VCaP (cell line): ENCODE results near the gene GGT7.
"Not testable (repeated sequence)": the region's sequence is repeated elsewhere in the genome, so short reads cannot be mapped to it uniquely, and the experiment has no call there.

Experiments
- H3K27ac ChIP-seq: fragments of 450-650 bp; 2 replicates; pipeline ENCODE4 v1.5.1; 2017
- CTCF ChIP-seq: fragments of 450-650 bp; conservative IDR thresholded peaks from 2 replicates; pipeline ENCODE4 v1.5.1; 2017; ENCODE audit warnings: mild to moderate bottlenecking, moderate library complexity

The GGT7 gene

GRCh38 chr20:34888468-34888867, 15.8 kb upstream of the GGT7 start:
- H3K27ac ChIP-seq, result no peak overlapping the region
- no peak for TF ChIP-seq CTCF

GRCh38 chr20:34887023-34887422, 14.4 kb upstream of the GGT7 start:
- no peak for TF ChIP-seq CTCF
- peak overlapping the region; percentile 55; the same call in 1 of the 2 replicates for H3K27ac ChIP-seq

- H3K27ac ChIP-seq, result peak overlapping the region; percentile 55
- TF ChIP-seq CTCF, result no peak
These were observed 13.5 kb upstream of the GGT7 start for GRCh38 chr20:34886122-34886521.

- 0 out of 2 replicates have a peak overlapping the region, but pooled peaks have one; percentile 55 for H3K27ac ChIP-seq
- TF ChIP-seq CTCF, result no peak
These were observed 11.6 kb upstream of the GGT7 start for GRCh38 chr20:34884260-34884659.

- no peak overlapping the region for H3K27ac ChIP-seq
- TF ChIP-seq CTCF, result no peak
These were observed 11.2 kb upstream of the GGT7 start for GRCh38 chr20:34883809-34884208.

- no peak for TF ChIP-seq CTCF
These were observed 10.5 kb upstream of the GGT7 start for GRCh38 chr20:34883087-34883688.

GRCh38 chr20:34881689-34882088, 9.0 kb upstream of the GGT7 start:
- no peak for TF ChIP-seq CTCF
- H3K27ac ChIP-seq, result no peak overlapping the region

More at GRCh38 chr20:34883087-34883688, 10.5 kb upstream of the GGT7 start:
- H3K27ac ChIP-seq, result no peak overlapping the region

GRCh38 chr20:34880971-34881370, 8.3 kb upstream of the GGT7 start:
- not testable (repeated sequence) for H3K27ac ChIP-seq
